ENCODE results near the gene MTHFD2.
A peak's percentile ranks its signal among the peaks of the same experiment; 100 is the strongest.
"Not testable (repeated sequence)": the region's sequence is repeated elsewhere in the genome, so short reads cannot be mapped to it uniquely, and the experiment has no call there.

Gene MTHFD2

GRCh38 chr2:74178211-74179062 is 20.0 kb upstream of the MTHFD2 start, which contains the start of gene MOB1A:
Gene MOB1A, minus strand, starts transcription at chr2:74178879. Its CDS starts 205 bp downstream, at chr2:74178674.
- Histone ChIP-seq H3K4me3 (ENCODE audit: low read depth in 1 of 5, low read length in 5 of 5) (peak within 1 kb of the TSS; percentile 82 to 90 (median 89)), H3K36me3 (ENCODE audit: control insufficient read depth in 5 of 5, insufficient read depth in 5 of 5, low read length in 5 of 5) (no peaks in the 10 kb centered on the region), H3K27me3 (ENCODE audit: control insufficient read depth in 5 of 5, insufficient read depth in 4 of 5, low read length in 5 of 5) (no peaks in the 10 kb centered on the region)

GRCh38 chr2:74179063-74179865 is 19.2 kb upstream of the MTHFD2 start:
- peaks cover 5 to 28% (median 24%) of the 10 kb centered on the region in 5 donors for H3K4me1 ChIP-seq (ENCODE audit: control insufficient read depth in 5 of 5, insufficient read depth in 5 of 5, low read length in 5 of 5)

More at GRCh38 chr2:74178211-74179062, 20.0 kb upstream of the MTHFD2 start, which contains the start of gene MOB1A:
- H3K9ac ChIP-seq (ENCODE audit: low read length in 5 of 5) = peak within 1 kb of the TSS; percentile 73 to 96 (median 88)
- H3K9me3 ChIP-seq (ENCODE audit: control insufficient read depth in 5 of 5, low read length in 5 of 5) = no peaks in the 10 kb centered on the region
- H3K4me1 ChIP-seq (ENCODE audit: control insufficient read depth in 5 of 5, insufficient read depth in 5 of 5, low read length in 5 of 5) = peaks cover 5 to 28% (median 24%) of the 10 kb centered on the region in 5 donors
- peak within 1 kb of the TSS; percentile 92 for H3K27ac ChIP-seq (ENCODE audit: low read depth, low read length)

GRCh38 chr2:74181739-74182138 is 16.7 kb upstream of the MTHFD2 start:
- no peak overlapping the region for H3K4me3 ChIP-seq (ENCODE audit: low read depth in 1 of 5, low read length in 5 of 5)
- H3K9ac ChIP-seq (ENCODE audit: low read length in 5 of 5) = peak overlapping the region in 1 of 5 donors; percentile 17
- H3K27ac ChIP-seq (ENCODE audit: low read depth, low read length) = no peak overlapping the region
- peaks cover 4 to 22% (median 20%) of the 10 kb centered on the region in 5 donors for H3K4me1 ChIP-seq (ENCODE audit: control insufficient read depth in 5 of 5, insufficient read depth in 5 of 5, low read length in 5 of 5)
- H3K27me3 ChIP-seq (ENCODE audit: control insufficient read depth in 5 of 5, insufficient read depth in 4 of 5, low read length in 5 of 5) = no peaks in the 10 kb centered on the region
- H3K9me3 ChIP-seq (ENCODE audit: control insufficient read depth in 5 of 5, low read length in 5 of 5) = no peaks in the 10 kb centered on the region
- H3K36me3 ChIP-seq (ENCODE audit: control insufficient read depth in 5 of 5, insufficient read depth in 5 of 5, low read length in 5 of 5) = no peaks in the 10 kb centered on the region

More at GRCh38 chr2:74179063-74179865, 19.2 kb upstream of the MTHFD2 start:
- no peak overlapping the region for H3K27ac ChIP-seq (ENCODE audit: low read depth, low read length)
- H3K36me3 ChIP-seq (ENCODE audit: control insufficient read depth in 5 of 5, insufficient read depth in 5 of 5, low read length in 5 of 5) = no peaks in the 10 kb centered on the region
- no peaks in the 10 kb centered on the region for H3K27me3 ChIP-seq (ENCODE audit: control insufficient read depth in 5 of 5, insufficient read depth in 4 of 5, low read length in 5 of 5)
- H3K4me3 ChIP-seq (ENCODE audit: low read depth in 1 of 5, low read length in 5 of 5) = peak overlapping the region; percentile 67 to 90 (median 82)
- peak overlapping the region in 1 of 5 donors; percentile 92 for H3K9ac ChIP-seq (ENCODE audit: low read length in 5 of 5)
- H3K9me3 ChIP-seq (ENCODE audit: control insufficient read depth in 5 of 5, low read length in 5 of 5) = no peaks in the 10 kb centered on the region

GRCh38 chr2:74183878-74184277 is 14.5 kb upstream of the MTHFD2 start:
- peaks cover 0 to 2% (median 0%) of the 10 kb centered on the region in 5 donors for H3K27me3 ChIP-seq (ENCODE audit: control insufficient read depth in 5 of 5, insufficient read depth in 4 of 5, low read length in 5 of 5)
- no peaks in the 10 kb centered on the region for H3K36me3 ChIP-seq (ENCODE audit: control insufficient read depth in 5 of 5, insufficient read depth in 5 of 5, low read length in 5 of 5)
- H3K4me3 ChIP-seq (ENCODE audit: low read depth in 1 of 5, low read length in 5 of 5) = no peak overlapping the region
- H3K27ac ChIP-seq (ENCODE audit: low read depth, low read length) = no peak overlapping the region
- peaks cover 0 to 6% (median 5%) of the 10 kb centered on the region in 5 donors for H3K4me1 ChIP-seq (ENCODE audit: control insufficient read depth in 5 of 5, insufficient read depth in 5 of 5, low read length in 5 of 5)
- no peaks in the 10 kb centered on the region for H3K9me3 ChIP-seq (ENCODE audit: control insufficient read depth in 5 of 5, low read length in 5 of 5)
- no peak overlapping the region for H3K9ac ChIP-seq (ENCODE audit: low read length in 5 of 5)

GRCh38 chr2:74186038-74186437 is 12.4 kb upstream of the MTHFD2 start:
- Histone ChIP-seq H3K4me3 (ENCODE audit: low read depth in 1 of 5, low read length in 5 of 5) (no peak overlapping the region), H3K27ac (ENCODE audit: low read depth, low read length) (no peak overlapping the region), H3K4me1 (ENCODE audit: control insufficient read depth in 5 of 5, insufficient read depth in 5 of 5, low read length in 5 of 5) (no peaks in the 10 kb centered on the region), H3K36me3 (ENCODE audit: control insufficient read depth in 5 of 5, insufficient read depth in 5 of 5, low read length in 5 of 5) (no peaks in the 10 kb centered on the region), H3K9ac (ENCODE audit: low read length in 5 of 5) (no peak overlapping the region), H3K27me3 (ENCODE audit: control insufficient read depth in 5 of 5, insufficient read depth in 4 of 5, low read length in 5 of 5) (peaks cover 0 to 2% (median 0%) of the 10 kb centered on the region in 5 donors), H3K9me3 (ENCODE audit: control insufficient read depth in 5 of 5, low read length in 5 of 5) (no peaks in the 10 kb centered on the region)

- H3K27ac ChIP-seq (ENCODE audit: low read depth, low read length); H3K9me3 ChIP-seq (ENCODE audit: control insufficient read depth in 5 of 5, low read length in 5 of 5); H3K9ac ChIP-seq (ENCODE audit: low read length in 5 of 5); H3K4me1 ChIP-seq (ENCODE audit: control insufficient read depth in 5 of 5, insufficient read depth in 5 of 5, low read length in 5 of 5); H3K4me3 ChIP-seq (ENCODE audit: low read depth in 1 of 5, low read length in 5 of 5); H3K36me3 ChIP-seq (ENCODE audit: control insufficient read depth in 5 of 5, insufficient read depth in 5 of 5, low read length in 5 of 5); H3K27me3 ChIP-seq (ENCODE audit: control insufficient read depth in 5 of 5, insufficient read depth in 4 of 5, low read length in 5 of 5): not testable (repeated sequence)
These were observed 11.7 kb upstream of the MTHFD2 start for GRCh38 chr2:74186706-74187105.

- Histone ChIP-seq H3K4me3 (ENCODE audit: low read depth in 1 of 5, low read length in 5 of 5) (no peak overlapping the region), H3K9me3 (ENCODE audit: control insufficient read depth in 5 of 5, low read length in 5 of 5) (no peaks in the 10 kb centered on the region), H3K4me1 (ENCODE audit: control insufficient read depth in 5 of 5, insufficient read depth in 5 of 5, low read length in 5 of 5) (no peaks in the 10 kb centered on the region), H3K9ac (ENCODE audit: low read length in 5 of 5) (no peak overlapping the region), H3K36me3 (ENCODE audit: control insufficient read depth in 5 of 5, insufficient read depth in 5 of 5, low read length in 5 of 5) (no peaks in the 10 kb centered on the region), H3K27me3 (ENCODE audit: control insufficient read depth in 5 of 5, insufficient read depth in 4 of 5, low read length in 5 of 5) (peaks cover 0 to 2% (median 0%) of the 10 kb centered on the region in 5 donors), H3K27ac (ENCODE audit: low read depth, low read length) (no peak overlapping the region)
These were observed 10.3 kb upstream of the MTHFD2 start for GRCh38 chr2:74188018-74188601.

- Histone ChIP-seq H3K36me3 (ENCODE audit: control insufficient read depth in 5 of 5, insufficient read depth in 5 of 5, low read length in 5 of 5) (no peaks in the 10 kb centered on the region), H3K9me3 (ENCODE audit: control insufficient read depth in 5 of 5, low read length in 5 of 5) (no peaks in the 10 kb centered on the region), H3K9ac (ENCODE audit: low read length in 5 of 5) (no peak overlapping the region), H3K4me1 (ENCODE audit: control insufficient read depth in 5 of 5, insufficient read depth in 5 of 5, low read length in 5 of 5) (no peaks in the 10 kb centered on the region), H3K27ac (ENCODE audit: low read depth, low read length) (no peak overlapping the region), H3K4me3 (ENCODE audit: low read depth in 1 of 5, low read length in 5 of 5) (no peak overlapping the region), H3K27me3 (ENCODE audit: control insufficient read depth in 5 of 5, insufficient read depth in 4 of 5, low read length in 5 of 5) (peaks cover 0 to 2% (median 0%) of the 10 kb centered on the region in 5 donors)
These were observed 9.7 kb upstream of the MTHFD2 start for GRCh38 chr2:74188696-74189095.

GRCh38 chr2:74191596-74192380 is 6.6 kb upstream of the MTHFD2 start:
- Histone ChIP-seq H3K27me3 (ENCODE audit: control insufficient read depth in 5 of 5, insufficient read depth in 4 of 5, low read length in 5 of 5) (peaks cover 0 to 2% (median 0%) of the 10 kb centered on the region in 5 donors), H3K27ac (ENCODE audit: low read depth, low read length) (no peak overlapping the region), H3K9me3 (ENCODE audit: control insufficient read depth in 5 of 5, low read length in 5 of 5) (no peaks in the 10 kb centered on the region), H3K4me1 (ENCODE audit: control insufficient read depth in 5 of 5, insufficient read depth in 5 of 5, low read length in 5 of 5) (no peaks in the 10 kb centered on the region), H3K4me3 (ENCODE audit: low read depth in 1 of 5, low read length in 5 of 5) (no peak overlapping the region), H3K9ac (ENCODE audit: low read length in 5 of 5) (no peak overlapping the region), H3K36me3 (ENCODE audit: control insufficient read depth in 5 of 5, insufficient read depth in 5 of 5, low read length in 5 of 5) (no peaks in the 10 kb centered on the region)
